Upper lobe of left lung (tissue), 6 donors: Measurements from ENCODE around the gene TAGLN3. TPM values are rescaled to one million over a fixed set of nuclear protein-coding genes. Genes with fewer than 3 reads are reported as not detected.

Experiments used
- ATAC-seq, 2 donors: fragments of 200-7000 bp; cut with Tn5 transposase; one replicate each; pipeline ENCODE4 v1.9.1; 2022; ENCODE audit warnings: mild to moderate bottlenecking in 2 of 2, moderate library complexity in 2 of 2; ENCODE audit not compliant: low FRiP score in 2 of 2
- DNase-seq, 2 donors: peaks; one replicate each; pipeline ENCODE4 v3.0.0-alpha.2; 2019 to 2020
- H3K27ac ChIP-seq, 4 donors: fragments of 200-600 bp; sonication (generic); one replicate each; pipeline ENCODE4 v1.5.1; 2016 to 2019
- H3K27me3 ChIP-seq, 4 donors: fragments of 200-600 bp; sonication (generic); one replicate each; pipeline ENCODE4 v1.5.1; 2017 to 2019
- H3K36me3 ChIP-seq, 4 donors: fragments of 200-600 bp; sonication (generic); one replicate each; pipeline ENCODE4 v1.5.1; 2016 to 2019
- H3K4me1 ChIP-seq, 4 donors: fragments of 200-600 bp; sonication (generic); one replicate each; pipeline ENCODE4 v1.5.1; 2018 to 2019
- H3K4me3 ChIP-seq, 4 donors: fragments of 200-600 bp; sonication (generic); one replicate each; pipeline ENCODE4 v1.5.1; 2017 to 2019; ENCODE audit warnings: mild to moderate bottlenecking in 2 of 4, moderate library complexity in 1 of 4
- H3K9me3 ChIP-seq, 4 donors: fragments of 200-600 bp; sonication (generic); one replicate each; pipeline ENCODE4 v1.5.1; 2018 to 2019
- CTCF ChIP-seq, 6 experiments: fragments of 450-650 bp in 4 of 6; fragments of 200-600 bp in 2 of 6; sonication (generic) in 2 of 6; IDR thresholded peaks; one replicate each; pipeline ENCODE4 v1.5.1; 2016 to 2019; ENCODE audit warnings: antibody characterized with exemption in 6 of 6
- EP300 ChIP-seq, 4 donors: sonication (generic); formaldehyde crosslinking; IDR thresholded peaks; one replicate each; pipeline ENCODE4 v1.5.1; 2017; ENCODE audit warnings: antibody characterized with exemption in 4 of 4, control low read depth in 2 of 4
- POLR2A ChIP-seq, 4 donors: fragments of 450-650 bp; IDR thresholded peaks; one replicate each; pipeline ENCODE4 v1.5.1; 2016 to 2017; ENCODE audit warnings: antibody characterized with exemption in 4 of 4, mild to moderate bottlenecking in 2 of 4
- POLR2AphosphoS5 ChIP-seq, 2 donors: sonication (generic); formaldehyde crosslinking; IDR thresholded peaks; one replicate each; pipeline ENCODE4 v1.5.1; 2017; ENCODE audit warnings: antibody characterized with exemption in 2 of 2
- WGBS, 2 donors: methylation state at CpG; one replicate each; pipeline ENCODE4 v1.1.5; 2017 to 2018; 5-methylcytosine and 5-hydroxymethylcytosine counted together
- total RNA-seq, 6 donors: library from RNA; depleted of rRNA in 4 of 6; stranded (reverse); fragments of >200 nt in 4 of 6; gene quantifications; one replicate each; pipeline versions ENCODE4 v1.1.0 to v1.2.1, GENCODE V29; 2016 to 2021
- donor health status: DM: no; HTN: no; CAD: no; lungs with moderate emphysema.
- donor health status: DM: no; HTN: yes; CAD: no; lungs with severe emphysema.

The TAGLN3 gene
- total RNA-seq, 6 donors from 2014 or later, result 1.5 TPM; not detected in 5

GRCh38 chr3:111989061-111989678 is 9.6 kb upstream of the TAGLN3 start:
- Histone ChIP-seq H3K4me3 (no peak overlapping the region), H3K4me1 (no peaks in the 10 kb centered on the region), H3K27me3 (no peaks in the 10 kb centered on the region), H3K36me3 (peaks cover 3 to 57% (median 16%) of the 10 kb centered on the region in 4 donors), H3K27ac (no peak overlapping the region), H3K9me3 (no peaks in the 10 kb centered on the region)
- no peak for TF ChIP-seq EP300 (IDR thresholded peaks at IDR 0.05)
- TF ChIP-seq CTCF (IDR thresholded peaks at IDR 0.05), result peak in 5 of 6 experiments; percentile 47 to 61 (median 59)
- ATAC-seq, result peak in 1 of 2 donors; percentile 79
- 66 to 69% methylated on average over 3 of the region's 3 CpGs for WGBS, 2 donors
- no peak for DNase-seq

DNA sequence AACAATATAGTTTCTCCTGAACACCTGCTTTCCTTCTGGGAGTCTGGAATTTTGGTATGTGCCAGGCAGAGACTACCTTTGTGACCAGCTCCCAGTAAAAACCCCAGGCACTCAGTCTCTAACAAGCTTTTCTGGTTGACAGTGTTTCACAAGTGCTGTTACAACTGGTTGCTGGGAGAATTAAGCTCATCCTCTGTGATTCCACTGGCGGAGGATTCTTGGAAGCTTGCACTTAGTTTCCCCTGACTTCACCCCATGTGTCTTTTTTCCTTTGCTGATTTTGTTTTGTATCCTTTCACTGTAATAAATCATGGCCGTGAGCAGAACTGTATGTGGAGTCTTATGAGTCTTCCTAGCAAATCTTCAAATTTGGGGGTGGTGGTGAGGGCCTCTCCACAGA is 5.7 kb upstream of the TAGLN3 start:
- no peak for ATAC-seq
- Histone ChIP-seq H3K4me3 (no peak overlapping the region), H3K27ac (no peak overlapping the region), H3K9me3 (no peaks in the 10 kb centered on the region), H3K4me1 (no peaks in the 10 kb centered on the region), H3K27me3 (no peaks in the 10 kb centered on the region), H3K36me3 (peaks cover 3 to 39% (median 7%) of the 10 kb centered on the region in 4 donors)
- no peak for DNase-seq
- WGBS, 2 donors, result 84 to 100% methylated on average over 2 of the region's 2 CpGs
- TF ChIP-seq CTCF (IDR thresholded peaks at IDR 0.05) (no peak), EP300 (IDR thresholded peaks at IDR 0.05) (no peak), POLR2A (IDR thresholded peaks at IDR 0.05) (no peak), POLR2AphosphoS5 (IDR thresholded peaks at IDR 0.05) (no peak)

GRCh38 chr3:111999484-112000324 is 982 bp downstream of the TAGLN3 start:
- peak overlapping the region in 3 of 4 donors; percentile 19 to 45 (median 40) for H3K4me3 ChIP-seq

DNA sequence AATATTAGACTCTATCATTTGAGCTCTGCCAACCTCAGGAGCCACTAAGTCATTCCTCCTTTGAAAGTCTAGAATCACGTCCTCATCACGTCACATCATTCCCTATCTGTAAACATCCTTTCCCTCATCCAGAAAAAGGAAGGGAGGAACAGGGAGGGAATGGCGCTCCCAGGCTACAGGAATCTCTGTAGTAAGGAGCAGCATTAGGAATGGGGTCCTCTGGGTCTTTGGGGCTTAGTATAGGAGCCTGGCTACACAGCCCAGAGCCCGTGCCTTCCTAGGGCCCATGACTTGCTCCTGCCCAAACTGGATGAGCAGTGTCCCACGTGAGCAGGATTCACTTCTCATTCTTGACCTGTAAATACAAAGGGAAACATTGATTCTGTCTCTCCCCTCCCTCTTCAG is 1.6 kb downstream of the TAGLN3 start:
- H3K9me3 ChIP-seq, result no peaks in the 10 kb centered on the region
- DNase-seq (no peak), ATAC-seq (no peak)
- TF ChIP-seq CTCF (IDR thresholded peaks at IDR 0.05) (no peak), EP300 (IDR thresholded peaks at IDR 0.05) (no peak), POLR2AphosphoS5 (IDR thresholded peaks at IDR 0.05) (no peak), POLR2A (IDR thresholded peaks at IDR 0.05) (no peak)
- H3K27ac ChIP-seq, result no peak overlapping the region
- no peaks in the 10 kb centered on the region for H3K36me3 ChIP-seq
- peaks cover 0 to 3% (median 0%) of the 10 kb centered on the region in 4 donors for H3K27me3 ChIP-seq
- peaks cover 9 to 13% (median 11%) of the 10 kb centered on the region in 4 donors for H3K4me1 ChIP-seq
- no peak overlapping the region for H3K4me3 ChIP-seq
- WGBS, 2 donors, result 70 to 78% methylated on average over 5 of the region's 5 CpGs

More at GRCh38 chr3:111999484-112000324, 982 bp downstream of the TAGLN3 start:
- TF ChIP-seq POLR2A (IDR thresholded peaks at IDR 0.05) (no peak), CTCF (IDR thresholded peaks at IDR 0.05) (no peak), EP300 (IDR thresholded peaks at IDR 0.05) (no peak), POLR2AphosphoS5 (IDR thresholded peaks at IDR 0.05) (no peak)
- WGBS, 2 donors, result 53 to 55% methylated on average over 15 to 19 of the region's 19 CpGs
- Histone ChIP-seq H3K27ac (no peak overlapping the region), H3K4me1 (peaks cover 9 to 13% (median 11%) of the 10 kb centered on the region in 4 donors), H3K36me3 (no peaks in the 10 kb centered on the region), H3K27me3 (peaks cover 0 to 3% (median 0%) of the 10 kb centered on the region in 4 donors), H3K9me3 (no peaks in the 10 kb centered on the region)
- ATAC-seq (no peak), DNase-seq (peak in 1 of 2 donors; percentile 45)
